Upper lobe of left lung (tissue), 4 donors: ENCODE results near the gene FYN.

Experiments used
- POLR2A ChIP-seq, 4 donors: fragments of 450-650 bp; IDR thresholded peaks; one replicate each; pipeline ENCODE4 v1.5.1; 2016 to 2017; ENCODE audit warnings: antibody characterized with exemption in 4 of 4, mild to moderate bottlenecking in 2 of 4
- POLR2AphosphoS5 ChIP-seq, 2 donors: sonication (generic); formaldehyde crosslinking; IDR thresholded peaks; one replicate each; pipeline ENCODE4 v1.5.1; 2017; ENCODE audit warnings: antibody characterized with exemption in 2 of 2
- TF ChIP-seq, protein P1 (sequence below), 6 experiments: fragments of 450-650 bp in 4 of 6; fragments of 200-600 bp in 2 of 6; sonication (generic) in 2 of 6; IDR thresholded peaks; one replicate each; pipeline ENCODE4 v1.5.1; 2016 to 2019; ENCODE audit warnings: antibody characterized with exemption in 6 of 6

DNA sequence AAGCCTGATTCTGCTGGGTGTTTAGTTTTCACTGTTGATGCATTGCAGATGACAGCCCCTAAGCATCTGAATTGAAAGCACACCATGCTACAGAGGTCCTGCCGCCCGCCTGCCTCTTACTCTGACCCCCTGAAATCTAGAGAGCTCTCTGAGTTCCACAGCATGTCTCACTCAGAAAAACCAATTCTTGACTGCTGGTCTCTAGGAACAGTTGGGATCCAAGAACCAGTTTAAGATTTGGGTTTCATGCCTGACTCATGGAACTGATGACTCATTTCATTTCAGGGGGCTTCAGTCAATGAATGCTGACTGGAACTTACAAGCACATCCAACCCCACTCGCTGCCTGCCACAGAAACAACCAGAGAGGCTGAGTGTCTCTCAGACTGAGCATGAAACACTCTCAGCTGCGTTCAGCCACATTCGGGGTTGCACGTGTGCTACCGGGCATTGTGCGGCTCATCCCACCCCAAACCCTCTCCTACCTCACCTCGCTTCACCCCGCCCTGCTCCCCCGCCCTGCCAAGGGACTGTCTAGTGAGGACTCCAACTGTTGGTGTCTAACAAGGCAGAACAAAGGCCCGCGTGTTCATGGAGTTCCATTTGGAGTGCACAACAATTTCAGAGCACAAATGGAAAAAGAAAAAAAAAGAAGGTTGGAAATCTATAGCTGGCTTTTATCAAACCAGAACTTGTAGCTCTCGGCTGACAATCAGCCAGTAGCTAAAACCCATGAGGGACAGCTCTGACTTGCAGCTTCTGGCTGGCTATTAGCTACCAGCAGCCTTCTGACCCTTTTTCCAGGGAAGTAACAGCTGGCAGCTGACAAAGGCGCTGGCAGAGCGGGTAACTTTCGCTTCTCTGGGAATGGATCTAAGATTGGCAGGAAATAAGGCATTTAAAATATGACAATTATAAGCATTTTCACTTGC lies 247.5 kb downstream of the FYN start:
- TF ChIP-seq, protein P1, sequence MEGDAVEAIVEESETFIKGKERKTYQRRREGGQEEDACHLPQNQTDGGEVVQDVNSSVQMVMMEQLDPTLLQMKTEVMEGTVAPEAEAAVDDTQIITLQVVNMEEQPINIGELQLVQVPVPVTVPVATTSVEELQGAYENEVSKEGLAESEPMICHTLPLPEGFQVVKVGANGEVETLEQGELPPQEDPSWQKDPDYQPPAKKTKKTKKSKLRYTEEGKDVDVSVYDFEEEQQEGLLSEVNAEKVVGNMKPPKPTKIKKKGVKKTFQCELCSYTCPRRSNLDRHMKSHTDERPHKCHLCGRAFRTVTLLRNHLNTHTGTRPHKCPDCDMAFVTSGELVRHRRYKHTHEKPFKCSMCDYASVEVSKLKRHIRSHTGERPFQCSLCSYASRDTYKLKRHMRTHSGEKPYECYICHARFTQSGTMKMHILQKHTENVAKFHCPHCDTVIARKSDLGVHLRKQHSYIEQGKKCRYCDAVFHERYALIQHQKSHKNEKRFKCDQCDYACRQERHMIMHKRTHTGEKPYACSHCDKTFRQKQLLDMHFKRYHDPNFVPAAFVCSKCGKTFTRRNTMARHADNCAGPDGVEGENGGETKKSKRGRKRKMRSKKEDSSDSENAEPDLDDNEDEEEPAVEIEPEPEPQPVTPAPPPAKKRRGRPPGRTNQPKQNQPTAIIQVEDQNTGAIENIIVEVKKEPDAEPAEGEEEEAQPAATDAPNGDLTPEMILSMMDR (IDR thresholded peaks at IDR 0.05), result no peak
- TF ChIP-seq POLR2A (IDR thresholded peaks at IDR 0.05), result no peak
- no peak for TF ChIP-seq POLR2AphosphoS5 (IDR thresholded peaks at IDR 0.05)
